Parathyroid adenoma (tissue), 2 donors: ENCODE measurements around the gene GRN.

Source experiments
- H2AFZ ChIP-seq: fragments of 300-600 bp; sonication (generic); one replicate; pipeline ENCODE4 v1.7.0; 2017; ENCODE audit warnings: antibody characterized with exemption, mild to moderate bottlenecking
- H3K27ac ChIP-seq: fragments of 300-600 bp; sonication (generic); one replicate; pipeline ENCODE4 v1.7.0; 2017
- H3K27me3 ChIP-seq: fragments of 300-600 bp; sonication (generic); one replicate; pipeline ENCODE4 v1.7.0; 2017; ENCODE audit warnings: low read length; ENCODE audit not compliant: control insufficient read depth, insufficient read depth
- H3K36me3 ChIP-seq: fragments of 300-600 bp; sonication (generic); one replicate; pipeline ENCODE4 v1.7.0; 2017; ENCODE audit warnings: low read length; ENCODE audit not compliant: control insufficient read depth, insufficient read depth
- H3K4me1 ChIP-seq: fragments of 300-600 bp; sonication (generic); one replicate; pipeline ENCODE4 v1.7.0; 2017; ENCODE audit warnings: control low read depth
- H3K4me2 ChIP-seq: fragments of 300-600 bp; sonication (generic); one replicate; pipeline ENCODE4 v1.7.0; 2017; ENCODE audit warnings: low read length
- H3K4me3 ChIP-seq: fragments of 300-600 bp; sonication (generic); one replicate; pipeline ENCODE4 v1.7.0; 2017; ENCODE audit warnings: low read depth, low read length
- H3K79me2 ChIP-seq: fragments of 300-600 bp; sonication (generic); one replicate; pipeline ENCODE4 v1.7.0; 2017; ENCODE audit warnings: control low read depth
- H3K9ac ChIP-seq: fragments of 300-600 bp; sonication (generic); one replicate; pipeline ENCODE4 v1.7.0; 2017; ENCODE audit warnings: mild to moderate bottlenecking
- H3K9me3 ChIP-seq: fragments of 300-600 bp; sonication (generic); one replicate; pipeline ENCODE4 v1.7.0; 2017; ENCODE audit warnings: low read length; ENCODE audit not compliant: control insufficient read depth
- CTCF ChIP-seq: fragments of 300-600 bp; sonication (generic); IDR thresholded peaks from one replicate; pipeline ENCODE4 v1.7.0; 2017; ENCODE audit warnings: antibody characterized with exemption, mild to moderate bottlenecking
- donor health status: primary hyperparathyroidism.

Gene GRN

GRCh38 chr17:44382917-44383316 is 37.8 kb downstream of the GRN start:
- Histone ChIP-seq H3K4me2 (no peak overlapping the region), H3K79me2 (no peaks in the 10 kb centered on the region), H3K36me3 (no peaks in the 10 kb centered on the region), H2AFZ (no peak overlapping the region), H3K27ac (no peak overlapping the region), H3K27me3 (no peaks in the 10 kb centered on the region), H3K9me3 (no peaks in the 10 kb centered on the region), H3K4me1 (no peaks in the 10 kb centered on the region), H3K9ac (no peak overlapping the region), H3K4me3 (no peak overlapping the region)
- no peak for TF ChIP-seq CTCF

- no peak overlapping the region for H3K27ac ChIP-seq
- no peaks in the 10 kb centered on the region for H3K27me3 ChIP-seq
- H2AFZ ChIP-seq: no peak overlapping the region
- H3K4me3 ChIP-seq: no peak overlapping the region
- H3K9ac ChIP-seq: no peak overlapping the region
- H3K4me1 ChIP-seq: no peaks in the 10 kb centered on the region
- H3K79me2 ChIP-seq: no peaks in the 10 kb centered on the region
- no peaks in the 10 kb centered on the region for H3K9me3 ChIP-seq
- no peak for TF ChIP-seq CTCF
- H3K4me2 ChIP-seq: no peak overlapping the region
- no peaks in the 10 kb centered on the region for H3K36me3 ChIP-seq
Measured at GRCh38 chr17:44383363-44383762, 38.3 kb downstream of the GRN start.

GRCh38 chr17:44383861-44384260 is 38.8 kb downstream of the GRN start:
- Histone ChIP-seq H3K36me3 (no peaks in the 10 kb centered on the region), H3K9ac (no peak overlapping the region), H3K4me3 (no peak overlapping the region), H3K79me2 (no peaks in the 10 kb centered on the region), H2AFZ (no peak overlapping the region), H3K27ac (no peak overlapping the region), H3K27me3 (no peaks in the 10 kb centered on the region), H3K4me1 (no peaks in the 10 kb centered on the region), H3K9me3 (no peaks in the 10 kb centered on the region), H3K4me2 (no peak overlapping the region)
- no peak for TF ChIP-seq CTCF

GRCh38 chr17:44384281-44384822 is 39.2 kb downstream of the GRN start:
- TF ChIP-seq CTCF: no peak
- Histone ChIP-seq H3K27me3 (no peaks in the 10 kb centered on the region), H3K4me3 (peak overlapping the region; percentile 64)

GRCh38 chr17:44384823-44385286 is 39.8 kb downstream of the GRN start:
- Histone ChIP-seq H3K9me3 (no peaks in the 10 kb centered on the region), H3K4me3 (peak overlapping the region; percentile 64), H3K9ac (no peak overlapping the region), H3K27me3 (no peaks in the 10 kb centered on the region), H3K27ac (peak overlapping the region; percentile 25), H3K79me2 (no peaks in the 10 kb centered on the region), H2AFZ (peak overlapping the region; percentile 92), H3K4me1 (no peaks in the 10 kb centered on the region), H3K4me2 (peak overlapping the region; percentile 98), H3K36me3 (no peaks in the 10 kb centered on the region)
- TF ChIP-seq CTCF: no peak

More at GRCh38 chr17:44384281-44384822, 39.2 kb downstream of the GRN start:
- no peaks in the 10 kb centered on the region for H3K4me1 ChIP-seq
- H3K36me3 ChIP-seq: no peaks in the 10 kb centered on the region
- no peak overlapping the region for H3K27ac ChIP-seq
- no peaks in the 10 kb centered on the region for H3K9me3 ChIP-seq
- no peaks in the 10 kb centered on the region for H3K79me2 ChIP-seq
- H3K4me2 ChIP-seq: peak overlapping the region; percentile 98
- H2AFZ ChIP-seq: peak overlapping the region; percentile 92
- H3K9ac ChIP-seq: no peak overlapping the region
